RWPE1 (cell line): ENCODE data around the gene KRT1.

Experiments used
- CTCF ChIA-PET: fragments of 350-600 bp; sonication (Branson Sonifier 250); formaldehyde crosslinking; extraction: SDS; loops from one replicate; lab custom pipeline; 2021; lab: Yijun Ruan, JAX
- POLR2A ChIA-PET: fragments of 400-600 bp; formaldehyde crosslinking; extraction: SDS; loops from one replicate; lab custom pipeline; 2020; ENCODE audit warnings: antibody characterized with exemption; ENCODE audit not compliant: low non-redundant PET; lab: Yijun Ruan, JAX
- DNase-seq: peaks from one replicate; pipeline ENCODE4 v3.0.0; 2012; ENCODE audit warnings: low spot score
- H3K27ac ChIP-seq: fragments of 450-650 bp; 2 replicates; pipeline ENCODE4 v1.5.1; 2017
- TF ChIP-seq, protein P1 (sequence below): fragments of 450-650 bp; conservative IDR thresholded peaks from 2 replicates; pipeline ENCODE4 v1.5.1; 2017; ENCODE audit warnings: low read depth, mild to moderate bottlenecking

Gene KRT1

DNA sequence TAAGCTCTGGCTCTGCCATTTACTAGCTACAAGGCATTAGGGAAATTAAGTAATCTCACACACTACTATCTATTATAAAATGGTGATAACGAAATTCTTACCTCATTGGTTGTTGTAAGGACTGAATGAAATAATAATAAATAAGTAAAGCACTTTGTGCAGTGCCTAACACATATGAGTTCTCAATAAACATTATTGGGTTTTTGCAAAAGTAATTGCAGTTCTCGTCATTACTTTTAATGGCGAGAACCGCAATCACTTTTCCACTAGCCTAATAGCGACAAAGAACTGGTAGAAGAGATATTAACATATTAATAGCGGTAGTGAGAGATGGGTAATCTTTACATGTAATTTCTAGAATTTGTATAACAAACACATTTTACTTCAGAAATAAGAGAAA, 13.9 kb upstream of the KRT1 start:
- POLR2A ChIA-PET = no interaction called here
- DNase-seq = no peak
- no peak overlapping the region for H3K27ac ChIP-seq
- CTCF ChIA-PET = interaction anchor here (0.6 kb wide), 1 partner anchor 723 kb away, joined by 9 read pairs; no protein-coding TSS in a partner anchor
- TF ChIP-seq, protein P1, sequence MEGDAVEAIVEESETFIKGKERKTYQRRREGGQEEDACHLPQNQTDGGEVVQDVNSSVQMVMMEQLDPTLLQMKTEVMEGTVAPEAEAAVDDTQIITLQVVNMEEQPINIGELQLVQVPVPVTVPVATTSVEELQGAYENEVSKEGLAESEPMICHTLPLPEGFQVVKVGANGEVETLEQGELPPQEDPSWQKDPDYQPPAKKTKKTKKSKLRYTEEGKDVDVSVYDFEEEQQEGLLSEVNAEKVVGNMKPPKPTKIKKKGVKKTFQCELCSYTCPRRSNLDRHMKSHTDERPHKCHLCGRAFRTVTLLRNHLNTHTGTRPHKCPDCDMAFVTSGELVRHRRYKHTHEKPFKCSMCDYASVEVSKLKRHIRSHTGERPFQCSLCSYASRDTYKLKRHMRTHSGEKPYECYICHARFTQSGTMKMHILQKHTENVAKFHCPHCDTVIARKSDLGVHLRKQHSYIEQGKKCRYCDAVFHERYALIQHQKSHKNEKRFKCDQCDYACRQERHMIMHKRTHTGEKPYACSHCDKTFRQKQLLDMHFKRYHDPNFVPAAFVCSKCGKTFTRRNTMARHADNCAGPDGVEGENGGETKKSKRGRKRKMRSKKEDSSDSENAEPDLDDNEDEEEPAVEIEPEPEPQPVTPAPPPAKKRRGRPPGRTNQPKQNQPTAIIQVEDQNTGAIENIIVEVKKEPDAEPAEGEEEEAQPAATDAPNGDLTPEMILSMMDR = no peak

DNA sequence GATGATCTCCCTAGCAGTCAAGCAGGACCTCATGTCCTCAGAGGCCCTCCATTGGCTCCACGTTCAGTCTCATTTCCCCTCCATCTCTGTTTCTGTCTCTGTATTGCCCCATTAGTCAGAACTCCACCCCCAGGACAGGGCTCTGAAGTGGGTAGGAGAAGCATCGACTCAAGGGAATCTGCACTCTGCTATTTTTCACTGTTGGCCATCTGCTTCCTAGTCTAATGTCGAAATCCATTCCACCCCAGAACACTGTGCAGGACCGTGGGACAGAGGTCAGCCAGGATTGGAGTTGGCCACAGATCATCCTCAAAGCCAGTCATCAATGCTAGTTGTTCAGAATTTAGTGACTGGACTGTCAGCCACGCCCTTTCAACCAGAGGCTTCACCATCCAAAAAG, 13.1 kb upstream of the KRT1 start:
- H3K27ac ChIP-seq = no peak overlapping the region
- CTCF ChIA-PET = interaction anchor here (0.6 to 1.1 kb wide), 2 partner anchors 18 to 324 kb away, joined by 3 to 6 read pairs; no protein-coding TSS in a partner anchor
- POLR2A ChIA-PET = no interaction called here
- no peak for DNase-seq
- TF ChIP-seq, protein P1 = no peak

DNA sequence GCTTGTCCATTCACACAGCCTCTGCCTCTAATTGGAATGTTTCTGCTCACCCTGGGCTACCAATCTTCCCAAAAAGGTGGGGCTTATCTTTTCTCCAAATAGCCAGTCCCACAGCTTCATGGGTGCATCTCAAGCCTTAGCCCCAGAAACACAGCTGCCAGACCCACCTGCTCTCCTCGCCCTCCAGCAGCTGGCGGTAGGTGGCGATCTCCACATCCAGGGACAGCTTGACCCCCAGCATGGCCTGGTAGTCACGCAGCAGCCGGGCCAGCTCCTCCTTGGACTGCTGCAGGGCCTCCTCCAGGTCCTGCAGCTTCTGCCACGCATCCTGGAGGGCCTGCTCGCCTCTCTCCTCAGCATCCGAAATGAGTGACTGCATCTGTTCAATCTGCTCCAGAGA, 12.0 kb upstream of the KRT1 start:
- POLR2A ChIA-PET = no interaction called here
- H3K27ac ChIP-seq = no peak overlapping the region
- TF ChIP-seq, protein P1 = no peak
- no peak for DNase-seq
- CTCF ChIA-PET = interaction anchor here (0.6 to 1.1 kb wide), 2 partner anchors 17 to 40 kb away, joined by 3 to 6 read pairs; no protein-coding TSS in a partner anchor

DNA sequence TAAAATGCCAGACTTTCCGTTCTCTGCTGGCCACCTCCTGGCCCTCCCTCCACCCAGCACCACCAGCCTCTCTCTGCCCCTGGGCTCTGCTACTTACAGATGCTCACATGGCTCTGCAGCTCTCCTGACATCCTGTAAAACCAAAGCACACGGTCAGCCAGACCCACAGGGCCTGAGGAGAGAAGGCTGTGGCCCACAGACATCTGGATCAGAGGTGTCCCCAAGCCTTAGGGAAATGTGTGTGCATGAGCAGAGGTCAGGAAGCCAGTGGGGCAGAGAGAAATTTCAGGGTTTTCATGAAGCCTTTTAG, 11.6 kb upstream of the KRT1 start:
- ChIA-PET CTCF (no interaction called here), POLR2A (no interaction called here)
- TF ChIP-seq, protein P1 = no peak
- no peak overlapping the region for H3K27ac ChIP-seq
- DNase-seq = no peak

DNA sequence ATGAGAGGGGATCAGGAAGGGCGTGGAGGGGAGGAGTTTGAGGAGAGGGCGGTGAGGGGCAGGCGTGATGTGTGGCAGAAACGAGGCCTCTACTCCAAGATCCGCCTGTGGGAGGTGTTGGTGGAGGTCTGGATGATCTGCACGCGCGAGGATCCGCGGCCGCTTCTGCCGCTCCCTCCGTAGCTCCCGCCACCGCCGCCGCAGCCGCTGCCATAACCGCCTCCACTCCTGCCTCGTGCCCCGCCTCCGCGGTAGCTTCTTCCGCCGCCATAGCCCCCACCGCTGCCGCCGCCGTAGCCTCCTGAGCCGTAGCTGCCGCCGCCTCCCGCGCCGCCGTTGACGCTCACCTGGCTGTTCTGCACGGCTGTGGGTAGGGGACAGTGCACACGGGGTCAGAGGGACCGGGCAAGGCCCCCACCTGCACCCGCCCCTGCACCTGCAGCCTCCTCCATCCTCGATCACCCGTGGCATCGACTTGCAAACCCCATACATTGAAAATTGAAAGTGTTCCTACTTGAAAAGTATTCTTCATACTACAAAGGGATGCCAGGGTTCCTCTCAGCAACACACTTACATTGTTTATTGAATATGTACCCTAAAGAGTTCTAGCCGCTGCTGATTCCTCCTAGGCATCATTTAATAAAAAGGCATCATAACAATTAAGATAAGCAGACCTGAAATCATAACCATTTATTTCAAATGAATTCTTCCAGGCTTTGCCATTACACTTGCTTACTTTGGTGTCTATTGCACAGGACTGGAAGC, 11.1 kb upstream of the KRT1 start:
- ChIA-PET CTCF (no interaction called here), POLR2A (no interaction called here)

DNA sequence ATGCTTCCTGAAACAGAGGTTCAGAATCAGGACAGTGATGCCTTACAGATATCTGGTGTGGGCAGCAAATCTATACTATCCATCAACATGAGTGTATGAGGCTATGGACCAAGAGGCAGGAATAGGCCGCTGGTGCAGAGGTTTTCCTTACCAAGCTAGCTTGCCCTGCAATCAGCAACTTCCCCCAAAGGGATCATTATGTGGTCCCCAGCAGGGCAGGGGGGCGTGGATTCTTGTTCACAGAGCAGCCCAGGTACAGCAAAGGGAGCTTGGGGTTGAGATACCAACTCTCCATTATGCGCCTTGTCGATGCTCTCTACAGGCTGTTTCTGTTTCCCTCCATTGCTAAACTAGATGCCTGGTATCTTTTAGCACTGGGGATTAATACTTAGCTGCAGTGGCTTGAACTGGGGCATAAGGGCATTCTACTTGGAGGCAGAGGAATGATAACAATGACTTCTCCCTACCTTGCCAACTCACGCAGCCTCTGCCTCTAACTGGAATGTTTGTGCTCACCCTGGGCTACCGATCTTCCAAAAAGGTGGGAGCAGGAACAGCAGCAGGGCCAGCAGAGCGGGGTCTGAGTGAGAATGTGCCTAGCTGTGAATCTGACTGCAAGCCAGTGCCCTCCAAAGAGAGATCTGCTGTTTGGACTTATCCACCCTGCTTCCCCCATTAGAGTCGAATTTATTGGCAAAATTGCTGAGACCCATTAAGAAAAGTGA, 10.3 kb upstream of the KRT1 start:
- no peak overlapping the region for H3K27ac ChIP-seq
- POLR2A ChIA-PET = no interaction called here
- CTCF ChIA-PET = no interaction called here
- TF ChIP-seq, protein P1 = no peak
- DNase-seq = no peak

More for the DNA sequence above, 11.1 kb upstream of the KRT1 start:
- no peak overlapping the region for H3K27ac ChIP-seq
- no peak for DNase-seq
- TF ChIP-seq, protein P1 = no peak
